Measurements from ENCODE around the gene USP37. TPM values are rescaled to one million over a fixed set of nuclear protein-coding genes. Genes with fewer than 3 reads are reported as not detected.

Gene USP37
- total RNA-seq, 1 donor from 2014 or later: 17.8 TPM

GRCh38 chr2:218406949-218407618 lies 161.1 kb downstream of the USP37 start:
- DNase-seq (ENCODE audit: low spot score in 2 of 2, unreplicated experiment in 2 of 2): no peak
- peaks cover 29% of the 10 kb centered on the region for H3K4me1 Mint-ChIP-seq
- no peak for TF ChIP-seq CTCF (IDR thresholded peaks at IDR 0.05; ENCODE audit: unreplicated experiment)
- peak overlapping the region; percentile 96 for H3K27ac Mint-ChIP-seq
- H3K9me3 Mint-ChIP-seq: no peaks in the 10 kb centered on the region
- no peaks in the 10 kb centered on the region for H3K27me3 Mint-ChIP-seq (ENCODE audit: low read depth)
- peak overlapping the region; percentile 75 for H3K4me3 Mint-ChIP-seq
- H3K36me3 Mint-ChIP-seq: peaks cover 12% of the 10 kb centered on the region

- Mint-ChIP-seq H3K27me3 (ENCODE audit: low read depth) (no peaks in the 10 kb centered on the region), H3K27ac (peak overlapping the region; percentile 97), H3K4me1 (peaks cover 34% of the 10 kb centered on the region), H3K4me3 (peak overlapping the region; percentile 75), H3K36me3 (peaks cover 12% of the 10 kb centered on the region), H3K9me3 (no peaks in the 10 kb centered on the region)
- TF ChIP-seq CTCF (IDR thresholded peaks at IDR 0.05; ENCODE audit: unreplicated experiment): peak; percentile 21
- DNase-seq (ENCODE audit: low spot score in 2 of 2, unreplicated experiment in 2 of 2): peak; percentile 96 to 97
These were observed 161.8 kb downstream of the USP37 start for GRCh38 chr2:218406209-218406948.

- Mint-ChIP-seq H3K4me1 (peaks cover 37% of the 10 kb centered on the region), H3K4me3 (peak overlapping the region; percentile 67), H3K27ac (peak overlapping the region; percentile 97), H3K27me3 (ENCODE audit: low read depth) (no peaks in the 10 kb centered on the region), H3K36me3 (peaks cover 12% of the 10 kb centered on the region), H3K9me3 (no peaks in the 10 kb centered on the region)
- no peak for DNase-seq (ENCODE audit: low spot score in 2 of 2, unreplicated experiment in 2 of 2)
- TF ChIP-seq CTCF (IDR thresholded peaks at IDR 0.05; ENCODE audit: unreplicated experiment): no peak
These were observed 162.4 kb downstream of the USP37 start for GRCh38 chr2:218405746-218406208.

- Mint-ChIP-seq H3K9me3 (no peaks in the 10 kb centered on the region), H3K4me1 (peaks cover 37% of the 10 kb centered on the region), H3K27me3 (ENCODE audit: low read depth) (no peaks in the 10 kb centered on the region), H3K36me3 (peaks cover 12% of the 10 kb centered on the region), H3K27ac (peak overlapping the region; percentile 97), H3K4me3 (peak overlapping the region; percentile 67)
- no peak for TF ChIP-seq CTCF (IDR thresholded peaks at IDR 0.05; ENCODE audit: unreplicated experiment)
- no peak for DNase-seq (ENCODE audit: low spot score in 2 of 2, unreplicated experiment in 2 of 2)
These were observed 162.9 kb downstream of the USP37 start for GRCh38 chr2:218405086-218405745.

- Mint-ChIP-seq H3K4me1 (peaks cover 37% of the 10 kb centered on the region), H3K27me3 (ENCODE audit: low read depth) (no peaks in the 10 kb centered on the region), H3K9me3 (no peaks in the 10 kb centered on the region), H3K4me3 (no peak overlapping the region), H3K36me3 (peaks cover 12% of the 10 kb centered on the region), H3K27ac (peak overlapping the region; percentile 61)
- no peak for DNase-seq (ENCODE audit: low spot score in 2 of 2, unreplicated experiment in 2 of 2)
- TF ChIP-seq CTCF (IDR thresholded peaks at IDR 0.05; ENCODE audit: unreplicated experiment): no peak
These were observed 163.6 kb downstream of the USP37 start for GRCh38 chr2:218404351-218405085.
